Type B pancreatic cell (in vitro differentiated cells): ENCODE measurements around the gene DDT. TPM values are rescaled to one million over a fixed set of nuclear protein-coding genes. Genes with fewer than 3 reads are reported as not detected.
A peak's percentile ranks its signal among the peaks of the same experiment; 100 is the strongest.

Source experiments
- DNase-seq: peaks from one replicate; pipeline ENCODE4 v3.0.0; 2021; ENCODE audit warnings: mixed read lengths; ENCODE audit not compliant: unreplicated experiment; ENCODE audit errors: extremely low spot score
- H3K27ac Mint-ChIP-seq: 2 replicates; pipeline ENCODE4 v1.8.0; 2021; ENCODE audit warnings: mild to moderate bottlenecking, mixed read lengths
- H3K27me3 Mint-ChIP-seq: 2 replicates; pipeline ENCODE4 v1.8.0; 2021; ENCODE audit warnings: mixed read lengths
- H3K36me3 Mint-ChIP-seq: 2 replicates; pipeline ENCODE4 v1.8.0; 2021; ENCODE audit warnings: mixed read lengths
- H3K4me1 Mint-ChIP-seq: one replicate; pipeline ENCODE4 v1.8.0; 2021; ENCODE audit warnings: mixed read lengths; ENCODE audit not compliant: unreplicated experiment
- H3K4me3 Mint-ChIP-seq: 2 replicates; pipeline ENCODE4 v1.8.0; 2021; ENCODE audit warnings: mild to moderate bottlenecking, mixed read lengths
- H3K9me3 Mint-ChIP-seq: 2 replicates; pipeline ENCODE4 v1.8.0; 2021; ENCODE audit warnings: mixed read lengths
- total RNA-seq: library from RNA; stranded (reverse); gene quantifications from 2 replicates; pipeline ENCODE4 v1.2.1, GENCODE V29; 2021; ENCODE audit warnings: low replicate concordance
- TF ChIP-seq, protein P1 (sequence below): fragments of 200-600 bp; sonication (generic); conservative IDR thresholded peaks from 2 replicates; pipeline ENCODE4 v1.5.0; 2021; ENCODE audit warnings: antibody characterized with exemption, mild to moderate bottlenecking

DDT gene
- total RNA-seq, 1 donor from 2014 or later: 104 TPM

DNA sequence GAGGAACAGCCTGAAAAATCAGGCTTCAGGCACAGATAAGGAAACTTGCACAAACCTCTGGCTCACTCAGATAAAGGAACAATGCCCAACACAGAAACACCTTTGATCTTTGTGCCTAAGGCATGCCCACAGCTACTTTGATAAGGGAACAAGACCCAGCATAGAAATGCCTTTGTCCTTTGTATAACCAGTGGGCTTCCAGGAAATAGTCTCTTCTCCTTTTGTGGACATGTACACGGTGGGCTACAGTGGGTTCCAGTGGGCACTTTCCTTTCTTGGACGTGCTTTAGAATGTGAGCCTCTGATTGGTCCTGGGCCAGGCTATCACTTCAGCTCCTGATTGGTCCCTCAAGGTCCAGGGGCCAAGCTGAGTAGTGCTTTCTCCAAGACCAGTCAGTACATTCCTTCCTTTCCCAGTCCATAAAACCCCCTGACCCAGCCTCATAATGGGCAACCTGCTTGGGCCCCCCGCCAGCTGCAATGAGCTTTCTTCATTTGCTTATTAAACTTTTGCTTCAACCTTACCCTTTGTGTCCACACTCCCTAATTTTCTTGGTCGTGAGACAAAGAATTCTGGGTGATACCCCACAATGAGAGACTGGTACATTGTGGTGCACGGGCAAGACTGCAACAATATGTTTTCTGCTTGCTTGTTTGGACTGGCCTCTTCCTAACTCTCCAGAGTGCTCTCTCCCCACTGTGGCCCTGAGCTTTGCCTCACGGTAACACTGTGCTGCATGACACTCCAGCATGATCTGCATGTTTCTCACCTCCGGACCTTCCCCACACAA is 35.2 kb upstream of the DDT start:
- DNase-seq: no peak
- Mint-ChIP-seq H3K36me3 (peaks cover 4% of the 10 kb centered on the region), H3K27ac (peak overlapping the region; percentile 2), H3K4me1 (peaks cover 12% of the 10 kb centered on the region), H3K9me3 (no peaks in the 10 kb centered on the region), H3K4me3 (no peak overlapping the region), H3K27me3 (no peaks in the 10 kb centered on the region)
- TF ChIP-seq, protein P1, sequence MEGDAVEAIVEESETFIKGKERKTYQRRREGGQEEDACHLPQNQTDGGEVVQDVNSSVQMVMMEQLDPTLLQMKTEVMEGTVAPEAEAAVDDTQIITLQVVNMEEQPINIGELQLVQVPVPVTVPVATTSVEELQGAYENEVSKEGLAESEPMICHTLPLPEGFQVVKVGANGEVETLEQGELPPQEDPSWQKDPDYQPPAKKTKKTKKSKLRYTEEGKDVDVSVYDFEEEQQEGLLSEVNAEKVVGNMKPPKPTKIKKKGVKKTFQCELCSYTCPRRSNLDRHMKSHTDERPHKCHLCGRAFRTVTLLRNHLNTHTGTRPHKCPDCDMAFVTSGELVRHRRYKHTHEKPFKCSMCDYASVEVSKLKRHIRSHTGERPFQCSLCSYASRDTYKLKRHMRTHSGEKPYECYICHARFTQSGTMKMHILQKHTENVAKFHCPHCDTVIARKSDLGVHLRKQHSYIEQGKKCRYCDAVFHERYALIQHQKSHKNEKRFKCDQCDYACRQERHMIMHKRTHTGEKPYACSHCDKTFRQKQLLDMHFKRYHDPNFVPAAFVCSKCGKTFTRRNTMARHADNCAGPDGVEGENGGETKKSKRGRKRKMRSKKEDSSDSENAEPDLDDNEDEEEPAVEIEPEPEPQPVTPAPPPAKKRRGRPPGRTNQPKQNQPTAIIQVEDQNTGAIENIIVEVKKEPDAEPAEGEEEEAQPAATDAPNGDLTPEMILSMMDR: no peak

DNA sequence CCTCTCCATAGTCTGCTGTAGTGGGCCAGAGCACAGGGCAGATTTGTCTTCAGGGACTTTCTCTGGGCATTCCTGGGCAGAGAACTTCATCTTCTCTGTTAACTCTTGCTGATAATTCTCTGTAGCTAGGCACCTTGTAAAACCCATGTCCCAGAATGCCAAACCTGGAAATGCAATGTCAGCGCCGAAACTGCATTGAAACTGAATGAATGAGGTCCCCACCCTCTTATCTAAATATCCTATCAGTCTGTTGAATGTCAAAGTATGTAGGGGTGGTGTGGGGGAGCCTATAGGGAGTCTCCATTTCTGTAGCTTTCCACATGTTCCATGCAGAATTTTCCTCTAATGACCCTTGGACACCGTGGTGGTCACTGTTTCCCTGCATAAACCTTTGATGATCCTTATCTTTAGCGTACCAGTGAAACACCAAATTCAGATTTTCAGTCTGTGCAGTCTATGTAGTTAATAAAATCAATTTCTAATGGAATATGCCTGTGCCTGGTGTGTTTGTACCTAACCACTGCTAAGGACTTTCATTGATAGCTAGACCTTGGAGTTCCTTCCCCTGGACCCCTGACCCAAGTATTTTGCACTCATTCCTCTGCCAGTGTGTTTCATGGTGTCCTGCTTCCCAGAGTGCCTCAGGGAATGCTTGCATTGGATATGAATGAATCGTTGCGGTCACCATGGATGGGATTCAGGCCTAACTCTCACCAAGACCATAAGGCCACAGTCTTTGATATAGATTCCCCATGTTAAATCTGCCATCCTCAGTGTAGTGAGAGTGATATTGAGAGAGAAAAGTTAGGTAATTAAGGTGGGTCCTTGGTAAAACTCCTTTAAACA is 34.4 kb upstream of the DDT start:
- Mint-ChIP-seq H3K4me3 (no peak overlapping the region), H3K27ac (peak overlapping the region; percentile 2), H3K9me3 (no peaks in the 10 kb centered on the region), H3K4me1 (peaks cover 9% of the 10 kb centered on the region), H3K27me3 (no peaks in the 10 kb centered on the region), H3K36me3 (peaks cover 2% of the 10 kb centered on the region)
- TF ChIP-seq, protein P1: no peak
- no peak for DNase-seq

DNA sequence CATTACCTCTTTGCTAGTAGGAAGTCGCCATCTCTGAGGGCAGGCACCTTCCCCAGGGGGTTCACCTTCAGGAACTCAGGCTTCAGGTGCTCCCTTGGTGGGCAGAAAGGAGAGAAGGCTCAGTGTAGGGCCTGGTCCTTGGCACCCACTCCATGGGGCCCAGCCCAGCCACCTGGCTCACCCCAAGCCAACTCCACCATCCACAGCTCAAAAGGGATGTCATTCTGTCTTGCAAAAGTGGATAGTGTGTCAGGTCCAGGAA is 33.7 kb upstream of the DDT start:
- no peaks in the 10 kb centered on the region for H3K27me3 Mint-ChIP-seq
- TF ChIP-seq, protein P1: no peak
- H3K9me3 Mint-ChIP-seq: no peaks in the 10 kb centered on the region
- no peak overlapping the region for H3K4me3 Mint-ChIP-seq
- no peaks in the 10 kb centered on the region for H3K36me3 Mint-ChIP-seq
- no peak for DNase-seq
- peaks cover 10% of the 10 kb centered on the region for H3K4me1 Mint-ChIP-seq
- no peak overlapping the region for H3K27ac Mint-ChIP-seq

DNA sequence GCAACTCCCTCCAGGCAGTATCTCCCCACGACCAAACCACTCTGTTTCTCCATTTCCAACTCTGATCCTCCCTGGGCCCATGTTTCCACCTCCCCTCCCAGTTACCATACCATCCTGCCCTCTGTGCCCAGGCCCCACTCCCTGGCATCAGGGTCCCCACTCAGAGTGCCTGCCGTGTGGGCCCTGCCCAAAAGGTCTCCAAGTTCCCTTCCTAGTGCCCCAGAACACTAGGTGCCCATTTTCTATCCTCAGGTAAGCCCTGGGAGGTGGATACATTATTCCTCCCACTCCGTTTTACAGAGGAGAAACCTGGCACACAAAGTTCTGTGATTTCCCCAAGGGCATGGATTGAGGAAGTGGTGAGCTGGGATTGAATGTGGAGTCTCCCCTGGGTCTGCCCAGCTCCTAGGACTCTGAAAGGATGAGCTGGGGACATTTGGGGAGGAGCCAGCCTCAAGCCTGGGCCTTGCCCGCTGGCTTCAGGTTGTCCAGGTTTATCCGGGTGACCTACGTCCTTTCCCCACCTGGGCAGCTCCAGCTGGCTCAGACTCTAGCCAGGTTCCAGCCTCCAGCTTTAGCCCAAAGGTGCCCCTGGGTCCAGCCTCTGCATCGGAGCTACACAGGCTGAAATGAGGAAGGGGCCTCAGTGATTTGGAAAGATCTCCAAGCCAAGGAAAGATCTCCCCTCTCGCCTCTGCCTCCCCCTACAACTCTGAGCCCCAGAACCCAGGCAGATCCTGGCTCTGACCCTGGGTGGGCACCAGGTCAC is 33.2 kb upstream of the DDT start:
- Mint-ChIP-seq H3K27ac (no peak overlapping the region), H3K4me3 (no peak overlapping the region), H3K27me3 (no peaks in the 10 kb centered on the region), H3K36me3 (no peaks in the 10 kb centered on the region), H3K9me3 (no peaks in the 10 kb centered on the region), H3K4me1 (peaks cover 8% of the 10 kb centered on the region)
- no peak for DNase-seq
- TF ChIP-seq, protein P1: no peak

DNA sequence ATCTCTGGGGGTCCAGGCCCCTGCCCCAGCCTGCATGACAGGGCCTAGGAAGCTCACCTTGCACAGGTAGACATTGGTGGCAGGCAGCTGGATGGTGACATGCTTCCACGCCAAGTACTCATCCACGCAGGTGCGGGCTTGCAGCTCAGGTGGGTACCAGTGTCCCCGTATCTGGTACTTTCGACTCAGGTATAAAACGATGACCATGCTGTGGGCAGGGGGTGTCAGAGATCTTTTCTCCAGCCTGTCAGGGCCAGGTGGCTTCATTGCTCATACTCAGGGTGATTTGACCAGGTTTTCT is 32.6 kb upstream of the DDT start:
- Mint-ChIP-seq H3K27ac (no peak overlapping the region), H3K4me1 (peaks cover 9% of the 10 kb centered on the region), H3K9me3 (no peaks in the 10 kb centered on the region), H3K36me3 (no peaks in the 10 kb centered on the region), H3K27me3 (no peaks in the 10 kb centered on the region), H3K4me3 (no peak overlapping the region)
- DNase-seq: no peak
- TF ChIP-seq, protein P1: no peak
